GM23248 (cell line): Measurements from ENCODE around the gene FAM81A. TPM values are rescaled to one million over a fixed set of nuclear protein-coding genes. Genes with fewer than 3 reads are reported as not detected.
"Not testable (repeated sequence)": the region's sequence is repeated elsewhere in the genome, so short reads cannot be mapped to it uniquely, and the experiment has no call there.

Experiments used
- DNase-seq: peaks from one replicate; pipeline ENCODE4 v3.0.0-alpha.2; 2015
- H2AFZ ChIP-seq: fragments of 200-600 bp; sonication (generic); 2 replicates; pipeline ENCODE4 v1.6.1; 2016; ENCODE audit warnings: antibody characterized with exemption
- H3F3A ChIP-seq: fragments of 200-600 bp; sonication (generic); 2 replicates; pipeline ENCODE4 v1.6.1; 2016; ENCODE audit warnings: mild to moderate bottlenecking, antibody characterized with exemption, mixed run types; ENCODE audit not compliant: insufficient read depth
- H3K27ac ChIP-seq: fragments of 200-600 bp; sonication (generic); 2 replicates; pipeline ENCODE4 v1.5.1; 2016; ENCODE audit warnings: mild to moderate bottlenecking
- H3K27me3 ChIP-seq: fragments of 200-600 bp; sonication (generic); replicated peaks from 2 replicates; pipeline ENCODE4 v1.6.1; 2016; ENCODE audit warnings: mild to moderate bottlenecking; ENCODE audit not compliant: insufficient read depth
- H3K36me3 ChIP-seq: fragments of 200-600 bp; sonication (generic); 2 replicates; pipeline ENCODE4 v1.6.1; 2016; ENCODE audit warnings: low read depth, mild to moderate bottlenecking
- H3K4me1 ChIP-seq: fragments of 200-600 bp; sonication (generic); 2 replicates; pipeline ENCODE4 v1.6.1; 2016; ENCODE audit warnings: mild to moderate bottlenecking; ENCODE audit not compliant: insufficient read depth
- H3K4me2 ChIP-seq: fragments of 200-600 bp; sonication (generic); one replicate; pipeline ENCODE4 v1.6.1; 2016; ENCODE audit warnings: mild to moderate bottlenecking; ENCODE audit not compliant: unreplicated experiment
- H3K4me3 ChIP-seq: fragments of 200-600 bp; sonication (generic); 2 replicates; pipeline ENCODE4 v1.5.1; 2016; ENCODE audit warnings: mild to moderate bottlenecking
- H3K79me2 ChIP-seq: fragments of 200-600 bp; sonication (generic); 2 replicates; pipeline ENCODE4 v1.6.1; 2016; ENCODE audit warnings: mild to moderate bottlenecking; ENCODE audit not compliant: insufficient read depth
- H3K9ac ChIP-seq: fragments of 200-600 bp; sonication (generic); 2 replicates; pipeline ENCODE4 v1.6.1; 2016; ENCODE audit warnings: mild to moderate bottlenecking
- H3K9me2 ChIP-seq: fragments of 200-600 bp; sonication (generic); 2 replicates; pipeline ENCODE4 v1.6.1; 2016; ENCODE audit warnings: mixed run types, mild to moderate bottlenecking, moderate library complexity; ENCODE audit not compliant: insufficient read depth
- H3K9me3 ChIP-seq: fragments of 200-600 bp; sonication (generic); one replicate; pipeline ENCODE4 v1.6.1; 2017; ENCODE audit warnings: low read depth
- H4K20me1 ChIP-seq: fragments of 200-600 bp; sonication (generic); 2 replicates; pipeline ENCODE4 v1.6.0; 2016; ENCODE audit not compliant: insufficient read depth
- EZH2 ChIP-seq: fragments of 200-600 bp; sonication (generic); IDR thresholded peaks from 2 replicates; pipeline ENCODE4 v1.6.1; 2018; ENCODE audit warnings: antibody characterized with exemption, mild to moderate bottlenecking; ENCODE audit not compliant: insufficient read depth, poor library complexity, severe bottlenecking
- EZH2phosphoT487 ChIP-seq: fragments of 200-600 bp; sonication (generic); IDR thresholded peaks from 2 replicates; pipeline ENCODE4 v1.6.1; 2018; ENCODE audit warnings: antibody characterized with exemption, moderate library complexity, mild to moderate bottlenecking, low read depth; ENCODE audit not compliant: insufficient read depth
- WGBS, 2 experiments: methylation state at CpG; one replicate each; pipeline ENCODE4 v1.1.6; 2015 to 2017; ENCODE audit warnings: low lambda C conversion rate in 2 of 2, low coverage in 1 of 2; ENCODE audit errors: missing lambda C conversion rate in 2 of 2; 5-methylcytosine and 5-hydroxymethylcytosine counted together
- in situ Hi-C: fragments of 300-500 bp; cut with MboI; formaldehyde crosslinking; loops from 2 replicates; pipeline ENCODE4 v1.15.0; 2020
- polyA plus RNA-seq: library from polyadenylated mRNA; unstranded; fragments of >200 nt; fragmentation: Nextera tagmentation; extraction: Ambion mirVana; gene quantifications from 2 replicates; pipeline ENCODE4 v1.2.1, GENCODE V29; 2016
- total RNA-seq: library from RNA; depleted of rRNA; stranded (reverse); fragments of >200 nt; shearing (Covaris generic); gene quantifications from 2 replicates; pipeline ENCODE4 v1.2.3, GENCODE V29; 2014

Gene FAM81A
- total and polyA plus RNA-seq, 2 experiments from 2014 or later = 0.26 to 0.32 TPM

DNA sequence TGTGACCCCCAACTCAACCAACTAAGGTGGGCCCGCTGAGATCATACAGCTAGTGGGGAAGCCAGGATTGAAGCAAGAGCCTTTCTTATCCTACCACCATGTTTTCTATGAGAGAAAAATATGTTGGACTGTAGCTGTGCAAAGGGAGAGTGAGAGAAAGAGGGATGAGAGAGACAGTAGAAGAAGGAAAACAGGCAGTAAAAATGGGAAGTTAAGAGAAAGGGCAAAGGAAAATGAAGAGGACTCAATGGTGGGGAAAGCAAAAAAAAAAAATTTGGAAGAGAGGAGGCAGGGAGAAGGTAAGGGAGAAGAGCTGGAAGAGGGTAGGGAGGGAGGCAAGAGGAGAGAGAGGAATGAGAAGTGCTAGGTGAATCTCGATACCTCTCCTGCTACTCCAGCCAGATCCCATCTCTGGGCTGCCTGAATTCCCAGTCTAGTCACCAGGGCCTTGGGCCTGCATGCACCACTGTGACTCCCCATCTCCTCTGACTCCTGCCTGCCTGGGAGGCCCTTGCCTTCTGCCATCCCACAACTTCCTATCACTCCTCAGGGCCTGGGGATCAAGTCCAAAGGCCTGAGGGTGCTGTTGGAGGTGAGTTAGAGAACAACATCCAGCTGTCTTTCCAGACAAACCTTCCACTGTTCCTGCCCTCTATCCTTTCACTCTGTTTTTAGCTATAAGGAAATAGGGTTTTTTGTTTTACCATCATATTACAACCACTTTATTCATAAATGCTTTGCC, 15.7 kb downstream of the FAM81A start:
- H3K27me3 ChIP-seq = no peaks in the 10 kb centered on the region

DNA sequence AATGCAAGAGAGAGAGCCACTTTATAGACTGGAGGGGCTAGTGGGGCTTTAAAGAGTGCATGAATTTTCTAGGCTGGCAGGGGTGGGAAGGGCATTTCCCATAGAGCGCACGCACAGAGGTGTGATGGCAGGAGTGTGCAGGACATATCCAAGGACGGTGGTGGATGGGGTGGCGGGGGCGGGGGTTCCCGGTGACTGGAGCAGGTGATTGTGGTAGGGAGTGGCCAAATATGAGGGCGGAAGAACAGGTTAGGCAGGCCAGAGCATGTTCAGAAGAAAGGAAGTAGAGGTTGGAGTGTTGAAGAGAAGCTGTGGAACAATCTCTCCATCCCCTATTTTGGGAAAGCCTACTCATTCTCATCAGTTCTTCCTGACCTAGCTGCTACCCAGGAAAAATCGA, 18.1 kb downstream of the FAM81A start:
- in situ Hi-C loops = no loop called here
- no peaks in the 10 kb centered on the region for H3K4me1 ChIP-seq
- DNase-seq = no peak
- no peaks in the 10 kb centered on the region for H3K27me3 ChIP-seq
- H3K4me2 ChIP-seq = no peak overlapping the region
- H3K9me3 ChIP-seq = no peaks in the 10 kb centered on the region
- H3K9me2 ChIP-seq = no peaks in the 10 kb centered on the region
- no peaks in the 10 kb centered on the region for H3F3A ChIP-seq
- no peaks in the 10 kb centered on the region for H3K36me3 ChIP-seq
- H4K20me1 ChIP-seq = no peaks in the 10 kb centered on the region
- H3K9ac ChIP-seq = no peak overlapping the region
- H3K79me2 ChIP-seq = no peaks in the 10 kb centered on the region
- H3K27ac ChIP-seq = no peak overlapping the region
- no peak overlapping the region for H2AFZ ChIP-seq
- no peak for TF ChIP-seq EZH2
- no peak for TF ChIP-seq EZH2phosphoT487
- 46 to 48% methylated on average over 8 of the region's 8 CpGs for WGBS, 2 experiments
- H3K4me3 ChIP-seq = no peak overlapping the region

More for the DNA sequence above, 15.7 kb downstream of the FAM81A start:
- H3K4me3 ChIP-seq = no peak overlapping the region
- TF ChIP-seq EZH2phosphoT487 = no peak
- TF ChIP-seq EZH2 = no peak
- in situ Hi-C loops = no loop called here
- H3K36me3 ChIP-seq = no peaks in the 10 kb centered on the region
- H4K20me1 ChIP-seq = no peaks in the 10 kb centered on the region
- H3K9ac ChIP-seq = no peak overlapping the region
- no peak overlapping the region for H3K4me2 ChIP-seq
- DNase-seq = no peak
- no peaks in the 10 kb centered on the region for H3F3A ChIP-seq
- no peaks in the 10 kb centered on the region for H3K9me2 ChIP-seq
- H3K4me1 ChIP-seq = no peaks in the 10 kb centered on the region
- no peaks in the 10 kb centered on the region for H3K79me2 ChIP-seq
- H3K9me3 ChIP-seq = no peaks in the 10 kb centered on the region
- H2AFZ ChIP-seq = no peak overlapping the region
- H3K27ac ChIP-seq = no peak overlapping the region
- 84 to 91% methylated on average over 2 of the region's 2 CpGs for WGBS, 2 experiments

DNA sequence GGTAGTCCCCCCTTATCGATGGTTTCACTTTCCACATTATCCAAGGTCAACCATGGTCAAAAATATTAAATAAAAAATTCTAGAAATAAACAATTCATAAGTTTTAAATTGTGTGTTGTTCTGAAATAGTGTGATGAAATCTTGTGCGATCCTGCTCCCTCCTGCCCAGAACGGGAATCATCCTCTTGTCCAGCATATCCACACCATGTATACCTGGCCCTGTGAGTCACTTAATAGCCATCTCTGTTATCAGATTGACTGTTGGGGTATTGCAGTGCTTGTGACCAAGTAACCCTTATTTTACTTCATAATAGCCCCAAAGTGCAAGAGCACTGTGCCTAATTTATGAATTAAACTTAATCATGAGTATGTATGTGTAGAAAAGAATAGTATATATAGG, 19.1 kb downstream of the FAM81A start:
- Histone ChIP-seq H3K9me2 (no peaks in the 10 kb centered on the region), H3K27me3 (no peaks in the 10 kb centered on the region), H3K9me3 (no peaks in the 10 kb centered on the region), H3K4me1 (no peaks in the 10 kb centered on the region), H3K4me2 (no peak overlapping the region), H3K4me3 (no peak overlapping the region), H3K36me3 (no peaks in the 10 kb centered on the region), H4K20me1 (no peaks in the 10 kb centered on the region), H3K27ac (no peak overlapping the region), H2AFZ (no peak overlapping the region), H3K9ac (no peak overlapping the region), H3K79me2 (no peaks in the 10 kb centered on the region), H3F3A (no peaks in the 10 kb centered on the region)
- in situ Hi-C loops = no loop called here
- TF ChIP-seq EZH2 (no peak), EZH2phosphoT487 (no peak)
- 84 to 95% methylated on average over 3 of the region's 3 CpGs for WGBS, 2 experiments
- DNase-seq = no peak

DNA sequence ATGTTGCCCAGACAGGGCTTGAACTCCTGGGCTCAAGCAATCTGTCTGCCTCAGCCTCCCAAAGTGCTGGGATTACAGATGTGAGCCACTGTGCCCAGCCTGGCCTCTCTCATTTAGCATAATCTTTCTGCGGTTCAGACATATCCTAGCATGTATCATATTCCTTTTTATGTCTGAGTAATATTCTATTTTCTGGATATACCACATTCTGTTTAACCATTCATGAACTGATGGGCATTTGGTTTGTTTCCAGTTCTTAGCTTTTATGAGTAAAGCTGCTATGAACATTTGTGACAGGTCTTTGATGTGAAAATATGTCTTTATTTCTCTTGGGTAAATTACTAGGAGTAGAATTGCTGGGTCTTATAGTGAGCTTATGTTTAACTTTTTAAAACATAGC, 23.5 kb downstream of the FAM81A start:
- in situ Hi-C loops = no loop called here
- WGBS, 2 experiments = 80 to 90% methylated on average over 1 of the region's 1 CpG
- H3F3A ChIP-seq = no peaks in the 10 kb centered on the region
- no peak overlapping the region for H2AFZ ChIP-seq
- no peaks in the 10 kb centered on the region for H3K9me2 ChIP-seq
- H3K9ac ChIP-seq = no peak overlapping the region
- H3K4me1 ChIP-seq = no peaks in the 10 kb centered on the region
- no peak overlapping the region for H3K4me2 ChIP-seq
- no peak for TF ChIP-seq EZH2phosphoT487
- no peak for TF ChIP-seq EZH2
- no peaks in the 10 kb centered on the region for H3K79me2 ChIP-seq
- H3K4me3 ChIP-seq = no peak overlapping the region
- H3K36me3 ChIP-seq = no peaks in the 10 kb centered on the region
- no peaks in the 10 kb centered on the region for H3K9me3 ChIP-seq
- no peaks in the 10 kb centered on the region for H3K27me3 ChIP-seq
- no peaks in the 10 kb centered on the region for H4K20me1 ChIP-seq
- no peak for DNase-seq
- no peak overlapping the region for H3K27ac ChIP-seq

DNA sequence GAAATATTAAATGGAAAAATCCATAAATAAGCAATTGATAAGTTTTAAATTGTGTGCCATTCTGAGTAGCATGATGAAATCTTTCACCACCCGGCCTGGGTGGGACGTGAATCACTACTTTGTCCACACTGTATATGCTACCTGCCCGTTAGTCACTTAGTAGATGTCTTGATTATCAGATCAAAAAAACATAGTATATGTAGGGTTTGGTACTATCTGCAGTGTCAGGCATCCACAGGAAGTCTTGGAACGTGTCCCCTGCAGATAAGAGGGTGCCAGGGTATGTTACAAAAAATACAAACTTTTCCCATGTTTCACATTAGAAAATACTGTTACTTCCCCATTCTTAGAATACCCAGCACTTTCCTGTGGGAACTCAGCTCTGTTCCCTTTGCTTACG, 35.2 kb downstream of the FAM81A start:
- Histone ChIP-seq H2AFZ (no peak overlapping the region), H3K4me1 (no peaks in the 10 kb centered on the region), H3K36me3 (no peaks in the 10 kb centered on the region), H3K4me2 (no peak overlapping the region), H4K20me1 (no peaks in the 10 kb centered on the region), H3K27me3 (peaks cover 4% of the 10 kb centered on the region; the same call in 1 of the 2 replicates), H3K9me3 (no peaks in the 10 kb centered on the region), H3K27ac (no peak overlapping the region), H3F3A (no peaks in the 10 kb centered on the region), H3K9ac (no peak overlapping the region), H3K9me2 (no peaks in the 10 kb centered on the region), H3K4me3 (no peak overlapping the region), H3K79me2 (no peaks in the 10 kb centered on the region)
- TF ChIP-seq EZH2phosphoT487 (no peak), EZH2 (no peak)
- 59 to 62% methylated on average over 5 of the region's 5 CpGs for WGBS, 2 experiments
- no peak for DNase-seq
- in situ Hi-C loops = no loop called here

DNA sequence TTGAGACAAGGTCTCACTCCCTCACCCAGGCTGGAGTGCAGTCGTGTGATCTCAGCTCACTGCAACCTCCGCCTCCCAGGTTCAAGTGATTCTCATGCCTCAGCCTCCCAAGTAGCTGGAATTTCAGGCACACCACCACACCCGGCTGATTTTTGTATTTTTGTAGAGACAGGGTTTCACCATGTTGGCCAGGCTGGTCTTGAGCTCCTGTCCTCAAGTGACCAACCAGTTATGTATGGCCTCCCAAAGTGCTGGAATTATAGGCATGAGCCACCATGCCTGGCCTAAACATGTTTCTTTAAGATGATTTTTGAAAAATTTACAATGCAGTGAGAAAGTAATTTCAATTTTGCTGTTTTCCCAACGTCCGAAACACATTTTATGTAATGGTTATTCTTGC, 37.2 kb downstream of the FAM81A start:
- H2AFZ ChIP-seq, H3K27ac ChIP-seq, H3K36me3 ChIP-seq, H3K9me2 ChIP-seq, H4K20me1 ChIP-seq, DNase-seq, H3K79me2 ChIP-seq, H3K9ac ChIP-seq, H3K4me3 ChIP-seq, in situ Hi-C loops, H3K4me1 ChIP-seq, H3K9me3 ChIP-seq, H3F3A ChIP-seq, H3K27me3 ChIP-seq, H3K4me2 ChIP-seq: not testable (repeated sequence)
- WGBS, 2 experiments = 77 to 82% methylated on average over 5 of the region's 5 CpGs
